Skeletal muscle cell (primary cell): ENCODE data around the gene PC.
"Not testable (repeated sequence)": the region's sequence is repeated elsewhere in the genome, so short reads cannot be mapped to it uniquely, and the experiment has no call there.

Experiments used
- DNase-seq: peaks from one replicate; pipeline ENCODE4 v3.0.0-alpha.2; 2010; ENCODE audit warnings: low read depth
- H3K4me3 ChIP-seq: 2 replicates; pipeline ENCODE4 v1.5.1; 2011; ENCODE audit warnings: low read depth, mild to moderate bottlenecking, control low read depth, low read length, moderate library complexity

Gene PC

GRCh38 chr11:66958232-66958955 lies at the start of gene PC:
Gene PC, minus strand, starts transcription at chr11:66958383. Its CDS starts 86,224 bp downstream, at chr11:66872159.
- DNase-seq = peak; percentile 100
- peak within 1 kb of the TSS; percentile 71 for H3K4me3 ChIP-seq

- DNase-seq = no peak
- no peak overlapping the region for H3K4me3 ChIP-seq
Observed at GRCh38 chr11:67007126-67007525, 48.9 kb upstream of the PC start.

GRCh38 chr11:67006029-67006884 lies 48.1 kb upstream of the PC start:
- H3K4me3 ChIP-seq = no peak overlapping the region
- no peak for DNase-seq

- not testable (repeated sequence) for H3K4me3 ChIP-seq, DNase-seq
Observed at GRCh38 chr11:67005200-67005599, 47.0 kb upstream of the PC start.

GRCh38 chr11:67002921-67003411 lies 44.8 kb upstream of the PC start:
- no peak overlapping the region for H3K4me3 ChIP-seq
- no peak for DNase-seq

- no peak overlapping the region for H3K4me3 ChIP-seq
- DNase-seq = no peak
Observed at GRCh38 chr11:67002297-67002913, 44.2 kb upstream of the PC start.

- H3K4me3 ChIP-seq = no peak overlapping the region
- no peak for DNase-seq
Observed at GRCh38 chr11:67001332-67001731, 43.1 kb upstream of the PC start.

- no peak overlapping the region for H3K4me3 ChIP-seq
- DNase-seq = no peak
Observed at GRCh38 chr11:66999555-66999954, 41.4 kb upstream of the PC start.

- peak; percentile 11 for DNase-seq
- H3K4me3 ChIP-seq = no peak overlapping the region
Observed at GRCh38 chr11:66996609-66997273, 38.6 kb upstream of the PC start.

GRCh38 chr11:66992041-66992440 lies 33.9 kb upstream of the PC start:
- H3K4me3 ChIP-seq = no peak overlapping the region
- DNase-seq = no peak

- not testable (repeated sequence) for DNase-seq, H3K4me3 ChIP-seq
Observed at GRCh38 chr11:66989360-66989759, 31.2 kb upstream of the PC start.

- not testable (repeated sequence) for H3K4me3 ChIP-seq, DNase-seq
Observed at GRCh38 chr11:66988741-66989140, 30.6 kb upstream of the PC start.

GRCh38 chr11:66987924-66988637 lies 29.9 kb upstream of the PC start:
- DNase-seq = no peak

GRCh38 chr11:66987158-66987620 lies 29.0 kb upstream of the PC start:
- no peak for DNase-seq
- no peak overlapping the region for H3K4me3 ChIP-seq

More at GRCh38 chr11:66987924-66988637, 29.9 kb upstream of the PC start:
- no peak overlapping the region for H3K4me3 ChIP-seq

GRCh38 chr11:66986178-66986545 lies 28.0 kb upstream of the PC start:
- no peak overlapping the region for H3K4me3 ChIP-seq
- no peak for DNase-seq

- H3K4me3 ChIP-seq = no peak overlapping the region
- no peak for DNase-seq
Observed at GRCh38 chr11:66985508-66986177, 27.5 kb upstream of the PC start.

GRCh38 chr11:66983275-66983924 lies 25.2 kb upstream of the PC start:
- no peak overlapping the region for H3K4me3 ChIP-seq
- DNase-seq = no peak
